Muscle of back (tissue), 11 donors: ENCODE results near the gene ASPHD1. TPM values are rescaled to one million over a fixed set of nuclear protein-coding genes. Genes with fewer than 3 reads are reported as not detected.

Experiments used
- DNase-seq, 3 donors: peaks; one replicate each; pipeline versions ENCODE4 v3.0.0 to v3.0.0-alpha.2; 2013
- polyA plus RNA-seq, 10 donors: library from polyadenylated mRNA; unstranded; fragments of 120-200 nt; gene quantifications; one replicate each; pipeline ENCODE4 v1.2.1, GENCODE V29; 2013; ENCODE audit not compliant: insufficient read length in 10 of 10

Gene ASPHD1
- polyA plus RNA-seq, 10 donors, result 0.19 to 0.79 (median 0.46) TPM

- DNase-seq, result no peak
Measured at GRCh38 chr16:29940656-29941055, 40.4 kb downstream of the ASPHD1 start.

GRCh38 chr16:29943846-29944799, 43.8 kb downstream of the ASPHD1 start:
- DNase-seq, result peak; percentile 29 to 96 (median 68)

GRCh38 chr16:29947897-29948296, 47.6 kb downstream of the ASPHD1 start:
- DNase-seq, result no peak

GRCh38 chr16:29950806-29951461, 50.6 kb downstream of the ASPHD1 start:
- DNase-seq, result no peak

- no peak for DNase-seq
Measured at GRCh38 chr16:29951625-29952365, 51.5 kb downstream of the ASPHD1 start.

Other genes with a start within 250 kb of the ASPHD1 start
- 1 to 10 TPM in 6 of 10 donors, under 1 TPM in 4; 0.51 to 5.1 (median 1.2) TPM for gene SPN, start 237.2 kb upstream of the ASPHD1 start, polyA plus RNA-seq
- 10 to 100 TPM; 47.6 to 64.3 (median 57.5) TPM for gene QPRT, start 221.3 kb upstream of the ASPHD1 start, polyA plus RNA-seq
- 1 to 10 TPM in 1 of 10 donors, under 1 TPM in 9; 0.10 to 3.2 (median 0.26) TPM for gene C16orf54, start 154.5 kb upstream of the ASPHD1 start, polyA plus RNA-seq
- under 1 TPM in 1 of 10 donors, not detected in 9; 0.07 TPM for gene ZG16, start 122.2 kb upstream of the ASPHD1 start, polyA plus RNA-seq
- gene KIF22, start 109.7 kb upstream of the ASPHD1 start, polyA plus RNA-seq, result 10 to 100 TPM; 25.2 to 51.3 (median 29.4) TPM
- gene MAZ, start 94.0 kb upstream of the ASPHD1 start, polyA plus RNA-seq, result 100 to 1,000 TPM; 191 to 282 (median 243) TPM
- gene PRRT2, start 88.3 kb upstream of the ASPHD1 start, polyA plus RNA-seq, result 10 to 100 TPM in 9 of 10 donors, 1 to 10 TPM in 1; 8.4 to 28.3 (median 12.6) TPM
- 10 to 100 TPM; 21.5 to 37.3 (median 28.2) TPM for gene PAGR1, start 84.3 kb upstream of the ASPHD1 start, polyA plus RNA-seq
- 10 to 100 TPM; 15.8 to 31.4 (median 18.7) TPM for gene MVP, start 80.0 kb upstream of the ASPHD1 start, polyA plus RNA-seq
- gene CDIPT, start 37.3 kb upstream of the ASPHD1 start, polyA plus RNA-seq, result 10 to 100 TPM; 31.4 to 50.1 (median 38.6) TPM
- gene SEZ6L2, start 938 bp upstream of the ASPHD1 start, polyA plus RNA-seq, result 1 to 10 TPM in 9 of 10 donors, under 1 TPM in 1; 0.87 to 4.2 (median 1.8) TPM
- 10 to 100 TPM in 5 of 10 donors, 1 to 10 TPM in 5; 7.8 to 14.5 (median 9.9) TPM for gene KCTD13, start 25.7 kb downstream of the ASPHD1 start, polyA plus RNA-seq
- gene TMEM219, start 61.6 kb downstream of the ASPHD1 start, polyA plus RNA-seq, result 10 to 100 TPM; 54.7 to 68.3 (median 61.6) TPM
- 10 to 100 TPM; 25.1 to 39.2 (median 32.9) TPM for gene TAOK2, start 73.4 kb downstream of the ASPHD1 start, polyA plus RNA-seq
- gene HIRIP3, start 95.1 kb downstream of the ASPHD1 start, polyA plus RNA-seq, result 10 to 100 TPM in 9 of 10 donors, 1 to 10 TPM in 1; 9.5 to 19.3 (median 12.7) TPM
- gene INO80E, start 95.8 kb downstream of the ASPHD1 start, polyA plus RNA-seq, result 10 to 100 TPM; 26.6 to 41.4 (median 30.4) TPM
- gene DOC2A, start 110.5 kb downstream of the ASPHD1 start, polyA plus RNA-seq, result 1 to 10 TPM in 4 of 10 donors, under 1 TPM in 6; 0.48 to 1.8 (median 0.92) TPM
- gene C16orf92, start 122.7 kb downstream of the ASPHD1 start, polyA plus RNA-seq, result not detected
- gene TLCD3B, start 130.8 kb downstream of the ASPHD1 start, polyA plus RNA-seq, result 1 to 10 TPM in 3 of 10 donors, under 1 TPM in 7; 0.44 to 1.9 (median 0.95) TPM
- gene ALDOA, start 165.3 kb downstream of the ASPHD1 start, polyA plus RNA-seq, result 1,000 to 10,000 TPM; 1,170 to 2,766 (median 2,118) TPM
- gene PPP4C, start 175.5 kb downstream of the ASPHD1 start, polyA plus RNA-seq, result 10 to 100 TPM; 44.3 to 78.8 (median 57.1) TPM
- under 1 TPM; 0.32 to 0.82 (median 0.56) TPM for gene TBX6, start 191.4 kb downstream of the ASPHD1 start, polyA plus RNA-seq
- gene YPEL3, start 195.7 kb downstream of the ASPHD1 start, polyA plus RNA-seq, result 10 to 100 TPM; 22.6 to 34.3 (median 27.0) TPM
- 1 to 10 TPM; 3.9 to 9.5 (median 5.3) TPM for gene GDPD3, start 213.0 kb downstream of the ASPHD1 start, polyA plus RNA-seq
- 10 to 100 TPM; 35.8 to 50.2 (median 44.2) TPM for gene MAPK3, start 222.7 kb downstream of the ASPHD1 start, polyA plus RNA-seq